Activated B cell treated with CpG ODN at 0.5 μM for 24 hours (primary cell): ENCODE measurements around the gene CFAP61. TPM values are rescaled to one million over a fixed set of nuclear protein-coding genes. Genes with fewer than 3 reads are reported as not detected.

Source experiments
- ATAC-seq: fragments of 200-7000 bp; cut with Tn5 transposase; one replicate; pipeline ENCODE4 v1.10.0; 2021; ENCODE audit warnings: low read depth, mild to moderate bottlenecking, moderate library complexity
- CTCF ChIA-PET: fragments of 350-600 bp; sonication (Branson Sonifier 250); formaldehyde crosslinking; loops from one replicate; lab custom pipeline; 2021; ENCODE audit warnings: antibody characterized with exemption; lab: Charles Lee
- POLR2A ChIA-PET: fragments of 350-600 bp; sonication (Branson Sonifier 250); formaldehyde crosslinking; loops from one replicate; lab custom pipeline; 2021; ENCODE audit warnings: antibody characterized with exemption; lab: Charles Lee
- DNase-seq: peaks from one replicate; pipeline ENCODE4 v3.0.0; 2022
- H3K27ac Mint-ChIP-seq: one replicate; pipeline ENCODE4 v1.8.0; 2020; ENCODE audit warnings: mixed read lengths
- H3K27me3 Mint-ChIP-seq: one replicate; pipeline ENCODE4 v1.8.0; 2021; ENCODE audit warnings: mixed read lengths
- H3K36me3 Mint-ChIP-seq: one replicate; pipeline ENCODE4 v1.8.0; 2021; ENCODE audit warnings: low read depth, mixed read lengths
- H3K4me1 Mint-ChIP-seq: one replicate; pipeline ENCODE4 v1.8.0; 2021; ENCODE audit warnings: mixed read lengths
- H3K4me3 Mint-ChIP-seq: one replicate; pipeline ENCODE4 v1.8.0; 2020; ENCODE audit warnings: mild to moderate bottlenecking, mixed read lengths
- H3K9me3 Mint-ChIP-seq: one replicate; pipeline ENCODE4 v1.8.0; 2020; ENCODE audit warnings: mixed read lengths
- CTCF ChIP-seq: fragments of 200-600 bp; IDR thresholded peaks from one replicate; pipeline ENCODE4 v1.8.0; 2022; ENCODE audit warnings: antibody characterized with exemption, mild to moderate bottlenecking
- intact Hi-C: fragments of 100-400 bp; cut with micrococcal nuclease; formaldehyde crosslinking; loops from one replicate; pipeline ENCODE4 v1.15.1; 2024
- total RNA-seq: library from RNA; stranded (reverse); gene quantifications from 2 replicates; pipeline ENCODE4 v1.2.3, GENCODE V29; 2022

Gene CFAP61
- total RNA-seq, 1 donor from 2014 or later, result not detected

GRCh38 chr20:20034486-20034885 lies 17.8 kb upstream of the CFAP61 start:
- Mint-ChIP-seq H3K36me3 (peaks cover 86% of the 10 kb centered on the region), H3K27ac (no peak overlapping the region), H3K4me3 (no peak overlapping the region), H3K27me3 (no peaks in the 10 kb centered on the region), H3K9me3 (no peaks in the 10 kb centered on the region), H3K4me1 (no peaks in the 10 kb centered on the region)
- ChIA-PET POLR2A (no interaction called here), CTCF (no interaction called here)
- no peak for TF ChIP-seq CTCF
- intact Hi-C loops, result no loop called here
- ATAC-seq, result no peak
- no peak for DNase-seq

- POLR2A ChIA-PET, result no interaction called here
- no peaks in the 10 kb centered on the region for H3K4me1 Mint-ChIP-seq
- TF ChIP-seq CTCF, result no peak
- intact Hi-C loops, result no loop called here
- H3K4me3 Mint-ChIP-seq, result no peak overlapping the region
- ATAC-seq (no peak), DNase-seq (no peak)
- peaks cover 89% of the 10 kb centered on the region for H3K36me3 Mint-ChIP-seq
- no peak overlapping the region for H3K27ac Mint-ChIP-seq
- H3K27me3 Mint-ChIP-seq, result no peaks in the 10 kb centered on the region
- CTCF ChIA-PET, result no interaction called here
- H3K9me3 Mint-ChIP-seq, result no peaks in the 10 kb centered on the region
These were observed 15.6 kb upstream of the CFAP61 start for GRCh38 chr20:20036756-20037155.

- H3K27ac Mint-ChIP-seq, result no peak overlapping the region
- no peaks in the 10 kb centered on the region for H3K27me3 Mint-ChIP-seq
- no peaks in the 10 kb centered on the region for H3K4me1 Mint-ChIP-seq
- H3K36me3 Mint-ChIP-seq, result peaks cover 92% of the 10 kb centered on the region
- TF ChIP-seq CTCF, result no peak
- DNase-seq (no peak), ATAC-seq (no peak)
- intact Hi-C loops, result no loop called here
- H3K9me3 Mint-ChIP-seq, result no peaks in the 10 kb centered on the region
- CTCF ChIA-PET, result no interaction called here
- no peak overlapping the region for H3K4me3 Mint-ChIP-seq
- POLR2A ChIA-PET, result no interaction called here
These were observed 14.4 kb upstream of the CFAP61 start for GRCh38 chr20:20037960-20038359.

- peaks cover 95% of the 10 kb centered on the region for H3K36me3 Mint-ChIP-seq
- ATAC-seq (no peak), DNase-seq (no peak)
- ChIA-PET POLR2A (no interaction called here), CTCF (no interaction called here)
- no peaks in the 10 kb centered on the region for H3K27me3 Mint-ChIP-seq
- no peaks in the 10 kb centered on the region for H3K4me1 Mint-ChIP-seq
- no peaks in the 10 kb centered on the region for H3K9me3 Mint-ChIP-seq
- no peak for TF ChIP-seq CTCF
- H3K4me3 Mint-ChIP-seq, result no peak overlapping the region
- no peak overlapping the region for H3K27ac Mint-ChIP-seq
- intact Hi-C loops, result no loop called here
These were observed 13.7 kb upstream of the CFAP61 start for GRCh38 chr20:20038586-20038985.

- Mint-ChIP-seq H3K4me1 (no peaks in the 10 kb centered on the region), H3K4me3 (no peak overlapping the region), H3K36me3 (peaks cover 97% of the 10 kb centered on the region), H3K27ac (no peak overlapping the region), H3K9me3 (no peaks in the 10 kb centered on the region), H3K27me3 (no peaks in the 10 kb centered on the region)
- no peak for TF ChIP-seq CTCF
- ATAC-seq, result no peak
- ChIA-PET CTCF (no interaction called here), POLR2A (no interaction called here)
- DNase-seq, result no peak
- intact Hi-C loops, result no loop called here
These were observed 12.5 kb upstream of the CFAP61 start for GRCh38 chr20:20039752-20040387.
